Aorta (tissue), 5 donors: ENCODE measurements around the gene SLC7A11. TPM values are rescaled to one million over a fixed set of nuclear protein-coding genes. Genes with fewer than 3 reads are reported as not detected.

Experiments
- ATAC-seq: fragments of 200-7000 bp; cut with Tn5 transposase; one replicate; pipeline ENCODE4 v1.9.1; 2022; ENCODE audit warnings: moderate library complexity; ENCODE audit not compliant: low FRiP score
- DNase-seq, 2 donors: peaks; one replicate each; pipeline ENCODE4 v3.0.0-alpha.2; 2020
- H3K27ac ChIP-seq, 2 donors: one replicate each; pipeline ENCODE4 v1.5.1; 2013; ENCODE audit warnings: low read length in 2 of 2, mild to moderate bottlenecking in 2 of 2, moderate library complexity in 2 of 2, control low read depth in 1 of 2, inconsistent platforms in 1 of 2, low read depth in 1 of 2
- H3K27me3 ChIP-seq, 2 donors: one replicate each; pipeline ENCODE4 v1.6.1; 2013; ENCODE audit warnings: control low read depth in 1 of 2, low read length in 1 of 2, mild to moderate bottlenecking in 1 of 2, moderate library complexity in 1 of 2; ENCODE audit not compliant: insufficient read depth in 2 of 2, control insufficient read depth in 1 of 2
- H3K36me3 ChIP-seq, 2 donors: one replicate each; pipeline ENCODE4 v1.6.1; 2013; ENCODE audit warnings: control low read depth in 1 of 2, low read length in 1 of 2, mild to moderate bottlenecking in 1 of 2; ENCODE audit not compliant: insufficient read depth in 2 of 2, control insufficient read depth in 1 of 2
- H3K4me1 ChIP-seq, 2 donors: one replicate each; pipeline ENCODE4 v1.6.1; 2013; ENCODE audit warnings: low read length in 2 of 2, control low read depth in 1 of 2, mild to moderate bottlenecking in 1 of 2, moderate library complexity in 1 of 2; ENCODE audit not compliant: insufficient read depth in 2 of 2, control insufficient read depth in 1 of 2
- H3K4me3 ChIP-seq, 2 donors: one replicate each; pipeline ENCODE4 v1.5.1; 2013; ENCODE audit warnings: low read length in 2 of 2, control low read depth in 1 of 2, mild to moderate bottlenecking in 1 of 2
- H3K9me3 ChIP-seq: one replicate; pipeline ENCODE4 v1.6.1; 2013; ENCODE audit warnings: mild to moderate bottlenecking, low read length; ENCODE audit not compliant: control insufficient read depth
- WGBS, 2 donors: extraction: QIAGEN DNeasy Blood & Tissue Kit; methylation state at CpG; one replicate each; pipeline ENCODE4 v1.1.7; 2013; 5-methylcytosine and 5-hydroxymethylcytosine counted together
- intact Hi-C, 2 donors: fragments of 100-400 bp; cut with DNase I; formaldehyde crosslinking; loops; one replicate each; pipeline versions ENCODE4 v1.14.2 to v1.15.0; 2022
- polyA plus RNA-seq, 2 donors: library from polyadenylated mRNA; stranded (reverse); fragments of 200-250 nt; gene quantifications; one replicate each; pipeline ENCODE4 v1.2.3, GENCODE V29; 2013
- total RNA-seq, 2 donors: library from RNA; stranded (reverse); fragmentation: NEBNext Ultra II Directional; extraction: Animal tissue kit (Norgen Biotek cat#: 25700); gene quantifications; one replicate each; pipeline ENCODE4 v1.2.1, GENCODE V29; 2021
- donor health status: healthy with polysubstance abuse.
- donor health status: Bipolar disorder and iron deficiency.
- donor health status: DM: no; HTN: no; CAD: no.
- donor health status: DM: no; HTN: no; CAD: no.
- donor health status: DM: yes; HTN: yes; CAD: no.

Gene SLC7A11
- total and polyA plus RNA-seq, 4 donors: 0.13 to 1.5 (median 0.51) TPM

DNA sequence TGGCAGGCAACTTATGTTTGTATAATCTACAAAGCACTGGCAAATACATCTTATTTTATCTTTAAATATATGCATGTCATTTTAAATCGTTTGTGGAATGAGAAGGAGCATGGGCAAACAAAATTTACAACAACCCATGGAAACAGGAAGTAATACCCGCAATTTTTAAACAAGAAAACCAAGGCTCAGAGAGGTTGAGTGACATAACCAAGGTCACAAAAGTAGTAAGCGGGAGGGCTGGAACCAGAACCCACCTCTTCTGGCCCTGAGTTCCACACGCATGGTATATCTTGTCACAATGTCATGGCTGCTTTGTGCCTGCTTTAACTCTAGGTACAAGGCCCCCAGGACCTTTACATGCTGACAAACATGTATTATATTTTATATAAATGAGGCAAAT is 52.9 kb downstream of the SLC7A11 start:
- no peaks in the 10 kb centered on the region for H3K9me3 ChIP-seq
- no peak overlapping the region for H3K27ac ChIP-seq
- intact Hi-C loops: loop anchor here in 1 of 2 donors (5.0 kb wide), 1 partner anchor 493 kb away; no protein-coding TSS in a partner anchor
- no peaks in the 10 kb centered on the region for H3K4me1 ChIP-seq
- H3K27me3 ChIP-seq: no peaks in the 10 kb centered on the region
- no peak for ATAC-seq
- no peaks in the 10 kb centered on the region for H3K36me3 ChIP-seq
- no peak overlapping the region for H3K4me3 ChIP-seq
- no peak for DNase-seq
- WGBS, 2 donors: 78% methylated on average over 4 of the region's 4 CpGs

DNA sequence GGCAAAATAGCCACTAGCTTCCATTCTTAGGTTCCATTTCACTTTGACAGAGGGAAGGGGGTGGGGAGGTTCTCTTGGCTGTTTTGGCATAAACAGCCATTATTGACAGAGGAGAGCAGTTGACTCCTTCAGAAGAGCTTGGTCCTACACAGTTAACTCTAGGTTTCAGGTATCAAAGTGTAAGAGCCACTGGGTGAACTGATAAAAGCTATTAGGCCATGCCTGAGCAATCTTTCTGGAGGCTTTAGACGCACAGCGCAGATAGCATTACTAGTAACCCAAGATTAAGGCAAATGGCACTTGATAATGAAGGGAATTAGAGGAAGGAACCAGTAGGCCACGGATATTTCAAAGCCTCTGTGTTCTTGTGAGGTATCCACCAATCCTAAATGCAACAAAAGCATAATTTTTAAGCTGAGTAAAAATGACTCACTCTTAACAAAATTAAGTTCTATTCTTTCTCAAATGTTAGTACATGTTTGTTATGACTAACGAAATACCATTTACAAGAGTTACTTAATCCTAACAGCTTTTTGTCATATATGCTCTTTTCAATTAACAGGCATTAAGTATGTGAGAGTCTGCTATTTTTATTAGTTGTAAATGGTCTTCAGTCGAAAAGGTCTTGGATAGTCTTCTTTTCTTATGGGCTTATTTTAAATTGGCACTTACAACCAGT is 53.6 kb downstream of the SLC7A11 start:
- 89 to 93% methylated on average over 5 of the region's 5 CpGs for WGBS, 2 donors
- ATAC-seq: no peak

DNA sequence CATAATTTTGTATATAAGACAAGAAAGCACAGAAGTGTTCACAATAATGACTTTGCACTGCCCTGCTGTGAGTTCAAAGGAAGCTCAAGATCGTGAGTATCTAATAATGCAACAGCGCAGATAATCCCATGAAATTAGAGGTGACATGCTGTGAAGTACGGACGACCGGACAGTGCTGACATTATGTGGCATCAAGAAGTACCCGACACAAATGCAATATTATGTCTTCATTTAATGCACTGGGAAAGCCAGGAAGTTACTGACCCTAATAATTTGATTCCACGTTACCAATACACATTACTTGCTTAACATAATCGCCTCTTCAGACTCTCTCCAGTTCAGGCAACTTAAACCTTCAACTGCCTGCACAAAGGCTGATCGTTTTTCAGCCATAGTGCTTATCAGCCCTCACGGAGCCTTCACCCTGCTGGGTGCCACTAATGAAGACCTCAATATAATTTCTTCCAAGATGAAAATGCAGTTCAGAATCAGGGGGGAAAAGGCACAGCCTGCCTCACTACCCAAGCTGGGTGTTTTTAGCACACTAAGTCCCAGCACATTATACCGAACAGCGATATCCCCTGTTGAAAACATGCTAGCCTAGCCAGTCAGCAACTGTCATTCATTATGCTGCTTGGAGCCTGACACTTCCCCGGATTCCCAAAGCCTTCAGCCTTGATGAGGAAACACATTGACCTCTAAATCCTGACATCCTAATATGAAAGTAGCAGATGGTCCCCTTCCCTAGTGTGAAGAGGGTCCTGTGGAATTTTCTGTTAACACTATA is 56.1 kb downstream of the SLC7A11 start:
- no peaks in the 10 kb centered on the region for H3K36me3 ChIP-seq
- H3K27ac ChIP-seq: no peak overlapping the region
- no peak for DNase-seq
- H3K4me1 ChIP-seq: peaks cover 0 to 3% of the 10 kb centered on the region in 2 donors
- no peaks in the 10 kb centered on the region for H3K27me3 ChIP-seq
- ATAC-seq: no peak
- no peaks in the 10 kb centered on the region for H3K9me3 ChIP-seq
- intact Hi-C loops: loop anchor here in 1 of 2 donors (5.0 kb wide), 1 partner anchor 496 kb away; no protein-coding TSS in a partner anchor
- WGBS, 2 donors: 81 to 84% methylated on average over 13 of the region's 13 CpGs
- no peak overlapping the region for H3K4me3 ChIP-seq

More for the DNA sequence above, 53.6 kb downstream of the SLC7A11 start:
- DNase-seq: no peak
- Histone ChIP-seq H3K36me3 (no peaks in the 10 kb centered on the region), H3K4me1 (no peaks in the 10 kb centered on the region), H3K27me3 (no peaks in the 10 kb centered on the region), H3K9me3 (no peaks in the 10 kb centered on the region), H3K27ac (no peak overlapping the region), H3K4me3 (no peak overlapping the region)
- intact Hi-C loops: loop anchor here in 1 of 2 donors (5.0 kb wide), 1 partner anchor 494 kb away; no protein-coding TSS in a partner anchor

DNA sequence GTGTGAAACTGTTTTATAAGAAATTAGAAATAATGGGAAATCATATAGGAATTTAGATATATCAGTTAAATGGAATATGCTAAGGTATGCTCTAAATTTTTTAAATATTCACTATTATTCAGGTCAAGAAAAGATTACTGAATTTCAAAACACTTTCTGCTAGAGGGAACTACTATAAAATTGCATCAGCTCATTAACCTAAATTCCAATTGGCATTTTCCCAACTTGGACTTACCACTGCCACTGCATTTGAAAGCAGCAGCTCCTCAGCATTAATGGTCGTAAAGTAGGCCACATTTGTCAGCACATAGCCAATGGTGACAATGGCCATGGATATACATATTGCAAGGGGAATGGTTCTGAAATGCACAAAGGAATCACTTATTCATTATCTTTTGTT is 57.3 kb downstream of the SLC7A11 start:
- Histone ChIP-seq H3K27me3 (no peaks in the 10 kb centered on the region), H3K27ac (no peak overlapping the region), H3K4me3 (no peak overlapping the region), H3K4me1 (peaks cover 0 to 3% of the 10 kb centered on the region in 2 donors), H3K9me3 (no peaks in the 10 kb centered on the region), H3K36me3 (no peaks in the 10 kb centered on the region)
- DNase-seq (no peak), ATAC-seq (no peak)
- intact Hi-C loops: loop anchor here (5.0 kb wide), 4 partner anchors 93 to 497 kb away; no protein-coding TSS in a partner anchor
- 93 to 97% methylated on average over 1 of the region's 1 CpG for WGBS, 2 donors

DNA sequence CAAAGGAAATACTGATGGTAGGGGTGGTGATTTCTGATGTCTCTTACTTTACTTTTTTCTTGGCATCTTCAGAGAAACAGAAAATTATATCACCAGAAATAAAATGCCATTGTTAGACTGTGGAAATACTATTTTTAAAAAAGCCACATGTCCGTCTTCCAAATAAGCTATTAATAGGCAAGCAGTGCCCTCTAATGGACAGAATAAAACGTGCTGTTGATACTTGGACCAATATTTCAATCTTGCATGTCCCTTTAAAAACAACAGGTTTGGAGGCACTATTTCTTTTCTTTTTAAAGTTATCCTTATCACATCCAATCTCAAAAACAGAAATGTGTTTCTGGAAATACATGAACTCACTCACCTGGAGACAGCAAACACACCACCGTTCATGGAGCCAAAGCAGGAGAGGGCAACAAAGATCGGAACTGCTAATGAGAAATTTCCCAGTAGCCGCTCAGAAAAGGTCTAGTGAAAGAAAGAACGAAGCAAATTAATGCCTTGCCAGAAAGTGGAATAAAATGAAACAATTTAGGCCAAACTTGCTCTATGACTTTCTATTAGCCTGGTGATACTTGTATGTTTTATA is 59.2 kb downstream of the SLC7A11 start:
- DNase-seq: no peak
- Histone ChIP-seq H3K27me3 (no peaks in the 10 kb centered on the region), H3K36me3 (no peaks in the 10 kb centered on the region), H3K9me3 (no peaks in the 10 kb centered on the region), H3K4me1 (peaks cover 0 to 3% of the 10 kb centered on the region in 2 donors), H3K4me3 (no peak overlapping the region), H3K27ac (no peak overlapping the region)
- no peak for ATAC-seq
- 35 to 43% methylated on average over 6 of the region's 6 CpGs for WGBS, 2 donors
- intact Hi-C loops: loop anchor here (5.0 kb wide), 3 partner anchors 91 to 494 kb away; no protein-coding TSS in a partner anchor

DNA sequence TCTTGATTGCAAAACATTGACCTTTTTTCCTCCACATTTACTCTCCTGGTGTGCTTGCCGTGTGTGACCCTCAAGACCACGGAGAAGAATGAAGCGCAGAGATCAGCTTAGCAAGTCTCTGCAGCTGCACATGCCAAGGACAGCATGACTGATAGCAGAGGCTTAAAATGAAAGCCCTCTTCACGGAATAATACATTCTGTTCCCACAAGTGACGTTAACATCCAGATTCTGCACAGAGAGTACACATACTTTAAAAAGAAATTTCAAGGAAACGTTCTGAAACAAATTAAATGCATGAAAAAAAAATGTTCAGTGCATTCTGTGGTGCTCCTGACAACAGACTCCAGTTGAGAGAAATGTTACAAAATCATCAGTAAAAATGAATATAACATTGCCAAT is 60.9 kb downstream of the SLC7A11 start:
- no peak overlapping the region for H3K27ac ChIP-seq
- intact Hi-C loops: loop anchor here (5.0 kb wide), 3 partner anchors 89 to 496 kb away; no protein-coding TSS in a partner anchor
- 15 to 22% methylated on average over 6 of the region's 6 CpGs for WGBS, 2 donors
- no peaks in the 10 kb centered on the region for H3K36me3 ChIP-seq
- ATAC-seq (no peak), DNase-seq (no peak)
- H3K4me1 ChIP-seq: peaks cover 0 to 3% of the 10 kb centered on the region in 2 donors
- no peaks in the 10 kb centered on the region for H3K9me3 ChIP-seq
- H3K4me3 ChIP-seq: no peak overlapping the region
- H3K27me3 ChIP-seq: no peaks in the 10 kb centered on the region

DNA sequence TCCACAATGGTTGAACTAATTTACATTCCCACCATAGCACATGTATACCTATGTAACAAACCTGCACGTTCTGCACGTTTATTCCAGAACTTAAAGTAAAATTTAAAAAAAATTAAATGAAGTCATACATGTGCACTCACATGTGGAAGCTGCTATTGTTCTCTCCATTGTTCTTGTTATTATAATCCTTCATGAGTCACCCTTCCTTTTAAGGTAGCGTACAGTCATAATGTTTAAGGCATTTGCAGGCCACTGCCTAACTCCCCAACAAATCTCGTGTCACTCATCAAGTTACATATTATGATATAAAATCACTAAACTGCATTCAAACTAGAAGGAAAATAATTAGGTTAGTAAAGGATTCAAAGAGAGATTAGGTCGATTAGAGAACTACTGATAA is 63.6 kb downstream of the SLC7A11 start:
- WGBS, 2 donors: 81 to 82% methylated on average over 5 of the region's 5 CpGs

DNA sequence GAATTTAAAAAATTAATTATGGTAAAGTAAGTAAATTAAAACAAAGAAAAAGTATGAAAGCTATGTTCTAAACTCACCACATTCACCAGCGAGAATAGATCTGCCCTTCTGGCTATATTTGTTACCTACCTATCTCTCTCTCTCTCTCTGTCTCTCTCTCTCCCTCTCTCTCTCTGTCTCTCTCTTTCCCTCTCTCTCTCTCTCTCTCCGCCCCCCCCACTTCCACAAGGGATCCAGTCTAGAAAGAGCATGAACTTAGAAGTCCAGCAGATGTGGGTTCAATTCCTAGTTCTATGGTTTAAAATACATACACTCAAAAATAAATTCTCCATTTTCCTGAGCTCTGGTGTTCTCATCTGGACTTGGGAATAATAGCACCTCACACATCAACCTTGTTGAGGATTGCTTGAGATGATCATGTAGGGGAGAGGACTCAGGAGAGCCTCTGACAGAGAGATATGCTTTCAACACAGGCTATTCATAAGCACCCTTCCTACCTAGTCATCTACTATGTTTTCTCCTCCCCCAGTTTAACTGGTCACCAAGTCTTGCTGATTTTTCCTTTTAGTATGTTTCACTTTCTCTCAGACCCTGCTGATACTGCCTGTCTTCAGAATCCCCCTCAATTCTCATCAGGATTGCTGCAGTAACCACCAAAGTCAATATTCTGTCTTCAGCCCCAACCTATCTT is 64.7 kb downstream of the SLC7A11 start:
- intact Hi-C loops: loop anchor here in 1 of 2 donors (5.0 kb wide), 1 partner anchor 1055 kb away; no protein-coding TSS in a partner anchor
- Histone ChIP-seq H3K4me3 (no peak overlapping the region), H3K36me3 (no peaks in the 10 kb centered on the region), H3K9me3 (no peaks in the 10 kb centered on the region), H3K4me1 (peaks cover 0 to 3% of the 10 kb centered on the region in 2 donors), H3K27ac (no peak overlapping the region), H3K27me3 (no peaks in the 10 kb centered on the region)
- 95 to 97% methylated on average over 2 of the region's 2 CpGs for WGBS, 2 donors
- DNase-seq: no peak
- no peak for ATAC-seq

More for the DNA sequence above, 63.6 kb downstream of the SLC7A11 start:
- Histone ChIP-seq H3K27ac (no peak overlapping the region), H3K36me3 (no peaks in the 10 kb centered on the region), H3K9me3 (no peaks in the 10 kb centered on the region), H3K4me3 (no peak overlapping the region), H3K4me1 (peaks cover 0 to 3% of the 10 kb centered on the region in 2 donors), H3K27me3 (no peaks in the 10 kb centered on the region)
- no peak for ATAC-seq
- no peak for DNase-seq
- intact Hi-C loops: loop anchor here in 1 of 2 donors (5.0 kb wide), 1 partner anchor 1056 kb away; no protein-coding TSS in a partner anchor
